ENCODE data around the gene MRPS2.

GRCh38 chr9:135488013-135488330 lies 12.5 kb upstream of the MRPS2 start:
- TF ChIP-seq CTCF (IDR thresholded peaks at IDR 0.05) (no peak), POLR2A (IDR thresholded peaks at IDR 0.05) (no peak), POLR2AphosphoS5 (IDR thresholded peaks at IDR 0.05) (no peak)
